HG02610 (cell line): ENCODE results near the gene FST.
A peak's percentile ranks its signal among the peaks of the same experiment; 100 is the strongest.

Source experiments
- ATAC-seq: cut with Tn5 transposase; IDR thresholded peaks from one replicate; pipeline ENCODE4 v1.9.1; 2021; ENCODE audit warnings: mild to moderate bottlenecking, moderate library complexity; ENCODE audit not compliant: unreplicated experiment

The FST gene, protein sequence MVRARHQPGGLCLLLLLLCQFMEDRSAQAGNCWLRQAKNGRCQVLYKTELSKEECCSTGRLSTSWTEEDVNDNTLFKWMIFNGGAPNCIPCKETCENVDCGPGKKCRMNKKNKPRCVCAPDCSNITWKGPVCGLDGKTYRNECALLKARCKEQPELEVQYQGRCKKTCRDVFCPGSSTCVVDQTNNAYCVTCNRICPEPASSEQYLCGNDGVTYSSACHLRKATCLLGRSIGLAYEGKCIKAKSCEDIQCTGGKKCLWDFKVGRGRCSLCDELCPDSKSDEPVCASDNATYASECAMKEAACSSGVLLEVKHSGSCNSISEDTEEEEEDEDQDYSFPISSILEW

GRCh38 chr5:53480416-53481158, at the start of gene FST:
Gene FST (plus strand): TSS chr5:53480629. CDS start chr5:53480792, 163 bp downstream.
- ATAC-seq, result no peak

- ATAC-seq, result no peak
Measured at GRCh38 chr5:53431665-53432064, 48.8 kb upstream of the FST start.

GRCh38 chr5:53433026-53433425, 47.4 kb upstream of the FST start:
- ATAC-seq, result no peak

GRCh38 chr5:53434541-53434940, 45.9 kb upstream of the FST start:
- no peak for ATAC-seq

DNA sequence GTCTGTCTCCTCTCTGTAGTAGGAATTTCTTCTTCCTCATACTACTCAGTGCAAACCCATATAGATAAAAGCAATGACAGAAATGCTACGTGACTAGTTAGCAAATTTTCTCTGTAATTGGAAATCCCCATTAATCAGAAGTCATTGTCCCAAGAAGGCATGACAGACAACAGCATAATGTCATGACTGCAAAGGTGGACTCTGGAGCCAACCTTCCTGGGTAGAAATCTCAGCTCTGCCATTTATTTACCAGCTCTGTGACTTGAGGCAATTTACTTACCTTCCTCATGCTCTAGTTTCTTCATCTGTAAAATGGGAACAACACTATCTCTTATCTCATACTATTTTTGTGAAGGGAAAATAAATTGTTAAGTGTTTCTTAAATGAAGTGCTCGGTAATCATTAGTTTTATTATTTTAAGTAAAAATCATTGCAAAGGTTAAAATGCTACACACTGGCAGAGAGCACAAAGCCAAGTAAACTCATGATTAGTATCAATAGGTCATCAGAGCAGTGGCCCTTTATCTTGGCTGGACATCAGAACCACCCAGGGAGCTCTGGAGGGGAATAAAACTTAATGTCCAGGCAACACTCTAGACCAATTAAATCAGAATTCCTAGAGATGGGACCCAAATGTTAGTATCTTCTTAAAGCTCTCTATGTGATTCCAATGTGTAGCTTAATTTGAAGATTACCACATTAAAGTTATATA, 43.8 kb upstream of the FST start:
- no peak for ATAC-seq

DNA sequence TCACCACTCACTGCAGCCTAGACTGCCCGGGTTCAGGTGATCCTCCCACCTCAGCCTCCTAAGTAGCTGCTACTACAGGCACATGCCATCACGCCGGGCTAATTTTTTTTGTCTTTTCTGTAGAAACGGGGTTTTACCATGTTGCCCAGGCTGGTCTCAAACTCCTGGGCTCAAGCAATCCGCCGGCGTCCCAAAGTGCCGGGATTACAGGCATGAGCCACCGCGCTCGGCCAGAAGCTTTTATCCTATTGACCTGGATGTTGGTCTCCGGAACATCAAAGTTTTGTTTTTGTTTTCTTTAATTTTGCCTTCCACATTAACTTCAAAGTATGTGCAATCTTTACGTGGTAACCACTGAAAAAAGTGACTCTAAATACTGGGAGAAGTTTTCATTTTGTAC, 42.4 kb upstream of the FST start:
- no peak for ATAC-seq

- no peak for ATAC-seq
Measured at GRCh38 chr5:53438486-53439472, 41.6 kb upstream of the FST start.

- no peak for ATAC-seq
Measured at GRCh38 chr5:53442961-53443360, 37.5 kb upstream of the FST start.

GRCh38 chr5:53445569-53445968, 34.9 kb upstream of the FST start:
- ATAC-seq, result no peak

- no peak for ATAC-seq
Measured at GRCh38 chr5:53446908-53447307, 33.5 kb upstream of the FST start.

- ATAC-seq, result no peak
Measured at GRCh38 chr5:53448851-53449250, 31.6 kb upstream of the FST start.

- ATAC-seq, result no peak
Measured at GRCh38 chr5:53453898-53454718, 26.3 kb upstream of the FST start.

DNA sequence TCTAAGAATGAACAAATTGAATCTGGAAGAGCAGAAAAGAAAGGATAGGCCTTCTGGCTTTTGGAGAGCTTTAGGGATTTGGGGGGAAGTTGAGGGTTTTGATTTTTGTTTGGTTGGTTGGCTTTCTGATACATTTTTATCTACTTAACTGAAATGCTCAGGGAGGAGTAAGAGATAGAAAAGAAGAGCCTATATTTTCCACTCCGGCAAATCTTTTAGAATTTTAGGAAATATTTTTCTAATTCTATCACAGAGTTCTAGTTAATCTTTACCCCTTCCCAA, 25.8 kb upstream of the FST start:
- ATAC-seq, result no peak

GRCh38 chr5:53456366-53456765, 24.1 kb upstream of the FST start:
- no peak for ATAC-seq

GRCh38 chr5:53463909-53464621, 16.4 kb upstream of the FST start:
- no peak for ATAC-seq

DNA sequence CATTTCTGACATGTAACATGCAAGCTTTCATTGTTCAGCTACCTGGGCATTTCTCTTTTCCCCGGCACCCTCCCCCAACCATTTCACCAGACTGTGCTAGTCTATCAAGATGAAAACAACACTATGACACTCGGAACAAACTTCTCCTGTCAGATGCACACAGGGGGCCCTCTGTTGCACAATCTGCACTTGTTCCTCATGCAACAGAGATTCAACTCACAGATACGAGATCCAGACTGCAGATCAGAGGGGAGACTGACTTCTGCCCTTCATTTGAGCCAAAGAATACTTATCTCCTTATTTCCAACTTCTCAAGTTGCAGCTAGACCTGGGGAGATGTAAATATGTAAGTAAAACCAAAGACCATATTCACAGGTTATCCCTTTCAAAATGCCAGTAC, 15.7 kb upstream of the FST start:
- ATAC-seq, result no peak

- peak; percentile 66 for ATAC-seq
Measured at GRCh38 chr5:53469946-53470687, 10.3 kb upstream of the FST start.

GRCh38 chr5:53472279-53472678, 8.2 kb upstream of the FST start:
- ATAC-seq, result no peak
